ENCODE measurements around the gene ZSCAN22. TPM values are rescaled to one million over a fixed set of nuclear protein-coding genes. Genes with fewer than 3 reads are reported as not detected.

The ZSCAN22 gene
- total RNA-seq, 1 experiment from 2014 or later: 3.2 TPM

- TF ChIP-seq ATF3 (CRISPR knock-in tag; conservative IDR thresholded peaks at IDR 0.05): 0 out of 2 replicates have a peak, but pooled peaks have one; percentile 48
- TF ChIP-seq, protein P1, sequence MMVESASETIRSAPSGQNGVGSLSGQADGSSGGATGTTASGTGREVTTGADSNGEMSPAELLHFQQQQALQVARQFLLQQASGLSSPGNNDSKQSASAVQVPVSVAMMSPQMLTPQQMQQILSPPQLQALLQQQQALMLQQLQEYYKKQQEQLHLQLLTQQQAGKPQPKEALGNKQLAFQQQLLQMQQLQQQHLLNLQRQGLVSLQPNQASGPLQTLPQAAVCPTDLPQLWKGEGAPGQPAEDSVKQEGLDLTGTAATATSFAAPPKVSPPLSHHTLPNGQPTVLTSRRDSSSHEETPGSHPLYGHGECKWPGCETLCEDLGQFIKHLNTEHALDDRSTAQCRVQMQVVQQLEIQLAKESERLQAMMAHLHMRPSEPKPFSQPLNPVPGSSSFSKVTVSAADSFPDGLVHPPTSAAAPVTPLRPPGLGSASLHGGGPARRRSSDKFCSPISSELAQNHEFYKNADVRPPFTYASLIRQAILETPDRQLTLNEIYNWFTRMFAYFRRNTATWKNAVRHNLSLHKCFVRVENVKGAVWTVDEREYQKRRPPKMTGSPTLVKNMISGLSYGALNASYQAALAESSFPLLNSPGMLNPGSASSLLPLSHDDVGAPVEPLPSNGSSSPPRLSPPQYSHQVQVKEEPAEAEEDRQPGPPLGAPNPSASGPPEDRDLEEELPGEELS (CRISPR knock-in tag; IDR thresholded peaks at IDR 0.05): peak; percentile 35; the same call in 1 of the 2 replicates
- TF ChIP-seq MAX (CRISPR knock-in tag; IDR thresholded peaks at IDR 0.05): peak; percentile 78; the same call in 1 of the 2 replicates
- TF ChIP-seq ATF2 (CRISPR knock-in tag; IDR thresholded peaks at IDR 0.05; ENCODE audit: borderline replicate concordance, low read depth): peak; percentile 13; the same call in 1 of the 2 replicates
Observed at GRCh38 chr19:58326914-58327726, at the start of gene ZSCAN22 (continued).

GRCh38 chr19:58277197-58277596, 49.6 kb upstream of the ZSCAN22 start:
- no peaks in the 10 kb centered on the region for H3K27me3 Mint-ChIP-seq (ENCODE audit: low read depth)
- ATAC-seq: no peak
- no peak for DNase-seq (ENCODE audit: low spot score)
- peaks cover 22% of the 10 kb centered on the region for H3K4me1 Mint-ChIP-seq
- peaks cover 25% of the 10 kb centered on the region for H3K36me3 Mint-ChIP-seq
- H3K9me3 Mint-ChIP-seq: no peaks in the 10 kb centered on the region
- peak overlapping the region; percentile 95 for H3K4me3 Mint-ChIP-seq
- POLR2A ChIA-PET: no interaction called here
- H3K27ac Mint-ChIP-seq: no peak overlapping the region
- CTCF ChIA-PET: no interaction called here
- TF ChIP-seq TCF7 (CRISPR knock-in tag; IDR thresholded peaks at IDR 0.05; ENCODE audit: low read depth): no peak
- no peak for TF ChIP-seq GABPB1 (CRISPR knock-in tag; IDR thresholded peaks at IDR 0.05)
- TF ChIP-seq ZNF512 (CRISPR knock-in tag; IDR thresholded peaks at IDR 0.05; ENCODE audit: borderline replicate concordance): no peak
- TF ChIP-seq ATF2 (CRISPR knock-in tag; IDR thresholded peaks at IDR 0.05; ENCODE audit: borderline replicate concordance, low read depth): no peak
- TF ChIP-seq ERG (CRISPR knock-in tag; IDR thresholded peaks at IDR 0.05): no peak
- no peak for TF ChIP-seq NR2C2 (CRISPR knock-in tag; IDR thresholded peaks at IDR 0.05)
- no peak for TF ChIP-seq ZNF416 (CRISPR knock-in tag; IDR thresholded peaks at IDR 0.05)
- TF ChIP-seq ZNF425 (CRISPR knock-in tag; conservative IDR thresholded peaks at IDR 0.05): no peak
- no peak for TF ChIP-seq CBFB (CRISPR knock-in tag; IDR thresholded peaks at IDR 0.05; ENCODE audit: low read depth)
- TF ChIP-seq SP1 (CRISPR knock-in tag; conservative IDR thresholded peaks at IDR 0.05): no peak
- TF ChIP-seq GRHL2 (CRISPR knock-in tag; IDR thresholded peaks at IDR 0.05; ENCODE audit: insufficient replicate concordance, severe bottlenecking): no peak
- no peak for TF ChIP-seq ZNF317 (CRISPR knock-in tag; IDR thresholded peaks at IDR 0.05; ENCODE audit: borderline replicate concordance, low read depth)
- TF ChIP-seq NR3C1 (CRISPR knock-in tag; conservative IDR thresholded peaks at IDR 0.05; ENCODE audit: low read depth): no peak
- no peak for TF ChIP-seq SMAD4 (CRISPR knock-in tag; IDR thresholded peaks at IDR 0.05)
- no peak for TF ChIP-seq ZNF396 (CRISPR knock-in tag; IDR thresholded peaks at IDR 0.05; ENCODE audit: borderline replicate concordance)
- TF ChIP-seq NR1H2 (CRISPR knock-in tag; IDR thresholded peaks at IDR 0.05): no peak
- TF ChIP-seq AR (CRISPR knock-in tag; IDR thresholded peaks at IDR 0.05): no peak
- no peak for TF ChIP-seq NFATC4 (CRISPR knock-in tag; IDR thresholded peaks at IDR 0.05)
